K562 (cell line): ENCODE results near the gene MRPS6. TPM values are rescaled to one million over a fixed set of nuclear protein-coding genes. Genes with fewer than 3 reads are reported as not detected.

Experiments used
- BRF1 ChIP-seq: IDR thresholded peaks from 3 replicates; pipeline ENCODE4 v1.6.1; 2011; ENCODE audit warnings: borderline replicate concordance, mild to moderate bottlenecking; ENCODE audit not compliant: insufficient read length; ENCODE audit errors: extremely low read depth
- DMBX1 ChIP-seq: fragments of 250-450 bp; sonication (Bioruptor Pico); IDR thresholded peaks from 2 replicates; pipeline ENCODE4 v1.8.0; 2022; ENCODE audit warnings: inconsistent platforms, mild to moderate bottlenecking, moderate library complexity, borderline replicate concordance
- ELF2 ChIP-seq: fragments of 250-450 bp; sonication (Bioruptor Pico); IDR thresholded peaks from 2 replicates; pipeline ENCODE4 v1.5.0; 2021; ENCODE audit warnings: mild to moderate bottlenecking
- GATA2 ChIP-seq: sonication (generic); formaldehyde crosslinking; IDR thresholded peaks from 2 replicates; pipeline ENCODE4 v1.4.0; 2020; ENCODE audit warnings: mild to moderate bottlenecking, missing genetic modification reagents
- GTF2E2 ChIP-seq: fragments of 200-800 bp; sonication (Bioruptor generic); IDR thresholded peaks from 2 replicates; pipeline ENCODE4 v1.6.1; 2016; ENCODE audit warnings: missing genetic modification characterization, missing compliant biosample characterization
- KDM2B ChIP-seq: fragments of 250-450 bp; sonication (Bioruptor Pico); IDR thresholded peaks from 2 replicates; pipeline ENCODE4 v1.8.0; 2021; ENCODE audit warnings: mild to moderate bottlenecking, moderate library complexity
- LARP7 ChIP-seq: fragments of 450-650 bp; IDR thresholded peaks from 2 replicates; pipeline ENCODE4 v1.6.1; 2016
- NR2C1 ChIP-seq, 2 experiments: fragments of 450-650 bp; IDR thresholded peaks; 2 replicates each; pipeline ENCODE4 v1.6.1; 2017; ENCODE audit warnings: mild to moderate bottlenecking in 2 of 2, antibody characterized with exemption in 1 of 2, inconsistent platforms in 1 of 2, missing compliant biosample characterization in 1 of 2, missing genetic modification characterization in 1 of 2
- POLR2A ChIP-seq: fragments of 450-650 bp; conservative IDR thresholded peaks from 2 replicates; pipeline ENCODE4 v1.6.1; 2016
- SIN3B ChIP-seq: fragments of 450-650 bp; IDR thresholded peaks from 2 replicates; pipeline ENCODE4 v1.6.1; 2017; ENCODE audit warnings: low read depth, mild to moderate bottlenecking, moderate library complexity
- SIX5 ChIP-seq, 2 experiments: IDR thresholded peaks; 2 replicates each; pipeline ENCODE4 v1.6.1; 2011; ENCODE audit warnings: low read length in 2 of 2, borderline replicate concordance in 1 of 2, low read depth in 1 of 2, mild to moderate bottlenecking in 1 of 2, moderate library complexity in 1 of 2; ENCODE audit not compliant: insufficient read depth in 1 of 2
- SP1 ChIP-seq: sonication (generic); formaldehyde crosslinking; IDR thresholded peaks from 2 replicates; pipeline ENCODE4 v1.8.1; 2022; ENCODE audit warnings: mild to moderate bottlenecking, missing genetic modification reagents
- SRSF7 ChIP-seq: fragments of 200-400 bp; formaldehyde crosslinking; optimal IDR thresholded peaks from 2 replicates; pipeline ENCODE3; 2017; ENCODE audit warnings: mild to moderate bottlenecking, low read depth, low read length
- ZC3H11A ChIP-seq: IDR thresholded peaks from 2 replicates; pipeline ENCODE4 v1.6.1; 2012; ENCODE audit warnings: low read depth, low read length, improper control_type of control experiment
- ZNF232 ChIP-seq: sonication (generic); formaldehyde crosslinking; IDR thresholded peaks from 2 replicates; pipeline ENCODE4 v1.8.0; 2022; ENCODE audit warnings: mild to moderate bottlenecking, missing genetic modification reagents
- ZNF354B ChIP-seq: fragments of 250-450 bp; sonication (Bioruptor Pico); IDR thresholded peaks from 2 replicates; pipeline ENCODE4 v1.4.0; 2020
- ZNF551 ChIP-seq: fragments of 250-450 bp; sonication (Bioruptor Pico); IDR thresholded peaks from 2 replicates; pipeline ENCODE4 v1.5.0; 2021; ENCODE audit warnings: mild to moderate bottlenecking, moderate library complexity
- ZNF785 ChIP-seq: fragments of 250-450 bp; sonication (Bioruptor Pico); IDR thresholded peaks from 2 replicates; pipeline ENCODE4 v1.4.0; 2020; ENCODE audit warnings: mild to moderate bottlenecking
- ZNF79 ChIP-seq: fragments of 250-450 bp; sonication (Bioruptor Pico); IDR thresholded peaks from 2 replicates; pipeline ENCODE4 v1.4.0; 2020; ENCODE audit warnings: low read depth, mild to moderate bottlenecking, moderate library complexity
- ZSCAN32 ChIP-seq: fragments of 450-650 bp; formaldehyde crosslinking; IDR thresholded peaks from 2 replicates; pipeline ENCODE4 v1.4.0; 2020; ENCODE audit warnings: mild to moderate bottlenecking, moderate library complexity
- polyA plus RNA-seq, 8 experiments: library from polyadenylated mRNA; depleted of rRNA in 4 of 8; stranded (reverse) in 5 of 8; unstranded in 3 of 8; fragments of >200 nt; fragmentation: Nextera tagmentation in 2 of 8; fragmentation: Illumina TruSeq in 1 of 8; extraction: Ambion mirVana in 2 of 8; extraction: Trizol in 1 of 8; gene quantifications; 2 replicates each; pipeline versions ENCODE4 v1.2.1 to v1.2.3, GENCODE V29; 2011 to 2014; ENCODE audit warnings: inconsistent platforms in 1 of 8, missing spikeins in 1 of 8
- total RNA-seq, 7 experiments: library from RNA; depleted of rRNA in 6 of 7; stranded (reverse); fragments of >200 nt in 6 of 7; fragmentation: Illumina TruSeq in 2 of 7; extraction: Trizol in 2 of 7; gene quantifications; 2 replicates each; pipeline versions ENCODE4 v1.2.1 to v1.2.3, GENCODE V29; 2011 to 2021; ENCODE audit warnings: low replicate concordance in 1 of 7
- TF ChIP-seq, protein P1 (sequence below): fragments of 450-650 bp; IDR thresholded peaks from 2 replicates; pipeline ENCODE4 v1.6.1; 2017; ENCODE audit warnings: antibody characterized with exemption, mild to moderate bottlenecking
- TF ChIP-seq, protein P2 (sequence below): fragments of 450-650 bp; IDR thresholded peaks from 2 replicates; pipeline ENCODE4 v1.6.1; 2017; ENCODE audit warnings: mild to moderate bottlenecking, moderate library complexity
- TF ChIP-seq, protein P3 (sequence below): sonication (generic); formaldehyde crosslinking; IDR thresholded peaks from 2 replicates; pipeline ENCODE4 v1.8.1; 2022; ENCODE audit warnings: missing genetic modification reagents

Gene MRPS6
- total and polyA plus RNA-seq, 9 of the 15 experiments (the other 6 are each of a cell fraction or from before 2014, with no cell fraction given): 26.1 to 72.0 (median 39.3) TPM

DNA sequence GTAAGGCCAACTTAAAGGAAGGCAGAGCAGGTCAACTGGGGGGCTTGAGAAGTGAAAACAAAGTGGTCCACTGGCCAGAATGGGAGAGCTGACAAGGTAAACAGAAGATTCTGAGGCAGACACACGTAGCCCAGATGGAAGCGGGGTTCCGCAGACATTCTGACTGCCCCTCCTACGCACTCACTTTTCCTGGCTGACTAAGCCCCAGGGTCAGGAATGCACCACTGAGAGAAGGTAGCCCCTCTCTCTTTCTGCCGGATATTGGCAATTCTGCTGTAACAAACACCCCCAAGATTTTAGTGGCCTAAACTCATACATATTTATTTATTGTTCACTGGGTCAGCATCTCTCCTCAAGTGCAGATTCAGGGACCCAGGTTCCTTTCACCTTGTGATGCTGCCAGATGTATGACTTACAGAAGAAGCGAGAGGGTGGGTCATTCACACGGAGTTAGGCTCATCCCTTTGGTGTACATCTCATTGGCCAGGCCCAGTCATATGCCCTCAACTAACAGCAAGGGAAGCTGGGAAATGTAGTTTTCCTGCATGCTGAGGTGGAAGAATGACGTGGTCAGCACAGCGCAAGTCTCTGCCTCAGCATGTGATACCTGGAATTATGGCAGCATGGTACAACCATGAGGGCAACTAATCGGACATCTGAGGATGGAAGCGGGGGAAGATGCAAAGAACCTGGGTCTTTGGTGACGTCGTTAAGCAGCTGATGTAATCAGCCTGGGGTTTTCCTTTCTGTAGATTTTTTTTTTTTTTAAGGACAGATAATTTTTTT lies 43.4 kb upstream of the MRPS6 start (continued):
- TF ChIP-seq, protein P1, sequence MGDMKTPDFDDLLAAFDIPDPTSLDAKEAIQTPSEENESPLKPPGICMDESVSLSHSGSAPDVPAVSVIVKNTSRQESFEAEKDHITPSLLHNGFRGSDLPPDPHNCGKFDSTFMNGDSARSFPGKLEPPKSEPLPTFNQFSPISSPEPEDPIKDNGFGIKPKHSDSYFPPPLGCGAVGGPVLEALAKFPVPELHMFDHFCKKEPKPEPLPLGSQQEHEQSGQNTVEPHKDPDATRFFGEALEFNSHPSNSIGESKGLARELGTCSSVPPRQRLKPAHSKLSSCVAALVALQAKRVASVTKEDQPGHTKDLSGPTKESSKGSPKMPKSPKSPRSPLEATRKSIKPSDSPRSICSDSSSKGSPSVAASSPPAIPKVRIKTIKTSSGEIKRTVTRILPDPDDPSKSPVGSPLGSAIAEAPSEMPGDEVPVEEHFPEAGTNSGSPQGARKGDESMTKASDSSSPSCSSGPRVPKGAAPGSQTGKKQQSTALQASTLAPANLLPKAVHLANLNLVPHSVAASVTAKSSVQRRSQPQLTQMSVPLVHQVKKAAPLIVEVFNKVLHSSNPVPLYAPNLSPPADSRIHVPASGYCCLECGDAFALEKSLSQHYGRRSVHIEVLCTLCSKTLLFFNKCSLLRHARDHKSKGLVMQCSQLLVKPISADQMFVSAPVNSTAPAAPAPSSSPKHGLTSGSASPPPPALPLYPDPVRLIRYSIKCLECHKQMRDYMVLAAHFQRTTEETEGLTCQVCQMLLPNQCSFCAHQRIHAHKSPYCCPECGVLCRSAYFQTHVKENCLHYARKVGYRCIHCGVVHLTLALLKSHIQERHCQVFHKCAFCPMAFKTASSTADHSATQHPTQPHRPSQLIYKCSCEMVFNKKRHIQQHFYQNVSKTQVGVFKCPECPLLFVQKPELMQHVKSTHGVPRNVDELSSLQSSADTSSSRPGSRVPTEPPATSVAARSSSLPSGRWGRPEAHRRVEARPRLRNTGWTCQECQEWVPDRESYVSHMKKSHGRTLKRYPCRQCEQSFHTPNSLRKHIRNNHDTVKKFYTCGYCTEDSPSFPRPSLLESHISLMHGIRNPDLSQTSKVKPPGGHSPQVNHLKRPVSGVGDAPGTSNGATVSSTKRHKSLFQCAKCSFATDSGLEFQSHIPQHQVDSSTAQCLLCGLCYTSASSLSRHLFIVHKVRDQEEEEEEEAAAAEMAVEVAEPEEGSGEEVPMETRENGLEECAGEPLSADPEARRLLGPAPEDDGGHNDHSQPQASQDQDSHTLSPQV: no peak
- TF ChIP-seq ZSCAN32 (CRISPR knock-in tag): no peak
- TF ChIP-seq LARP7: no peak; the same call in 1 of the 2 replicates
- no peak for TF ChIP-seq ZNF232 (CRISPR knock-in tag)
- no peak for TF ChIP-seq ZNF79 (CRISPR knock-in tag)
- no peak for TF ChIP-seq POLR2A
- TF ChIP-seq ZNF551 (CRISPR knock-in tag): no peak
- TF ChIP-seq, protein P2, sequence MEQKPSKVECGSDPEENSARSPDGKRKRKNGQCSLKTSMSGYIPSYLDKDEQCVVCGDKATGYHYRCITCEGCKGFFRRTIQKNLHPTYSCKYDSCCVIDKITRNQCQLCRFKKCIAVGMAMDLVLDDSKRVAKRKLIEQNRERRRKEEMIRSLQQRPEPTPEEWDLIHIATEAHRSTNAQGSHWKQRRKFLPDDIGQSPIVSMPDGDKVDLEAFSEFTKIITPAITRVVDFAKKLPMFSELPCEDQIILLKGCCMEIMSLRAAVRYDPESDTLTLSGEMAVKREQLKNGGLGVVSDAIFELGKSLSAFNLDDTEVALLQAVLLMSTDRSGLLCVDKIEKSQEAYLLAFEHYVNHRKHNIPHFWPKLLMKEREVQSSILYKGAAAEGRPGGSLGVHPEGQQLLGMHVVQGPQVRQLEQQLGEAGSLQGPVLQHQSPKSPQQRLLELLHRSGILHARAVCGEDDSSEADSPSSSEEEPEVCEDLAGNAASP: no peak
- no peak for TF ChIP-seq BRF1
- no peak for TF ChIP-seq KDM2B
- TF ChIP-seq ZNF785 (CRISPR knock-in tag): no peak
- TF ChIP-seq GTF2E2 (tag): no peak
- TF ChIP-seq, protein P3, sequence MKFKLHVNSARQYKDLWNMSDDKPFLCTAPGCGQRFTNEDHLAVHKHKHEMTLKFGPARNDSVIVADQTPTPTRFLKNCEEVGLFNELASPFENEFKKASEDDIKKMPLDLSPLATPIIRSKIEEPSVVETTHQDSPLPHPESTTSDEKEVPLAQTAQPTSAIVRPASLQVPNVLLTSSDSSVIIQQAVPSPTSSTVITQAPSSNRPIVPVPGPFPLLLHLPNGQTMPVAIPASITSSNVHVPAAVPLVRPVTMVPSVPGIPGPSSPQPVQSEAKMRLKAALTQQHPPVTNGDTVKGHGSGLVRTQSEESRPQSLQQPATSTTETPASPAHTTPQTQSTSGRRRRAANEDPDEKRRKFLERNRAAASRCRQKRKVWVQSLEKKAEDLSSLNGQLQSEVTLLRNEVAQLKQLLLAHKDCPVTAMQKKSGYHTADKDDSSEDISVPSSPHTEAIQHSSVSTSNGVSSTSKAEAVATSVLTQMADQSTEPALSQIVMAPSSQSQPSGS (CRISPR knock-in tag): no peak
- TF ChIP-seq ZC3H11A: no peak
- no peak for TF ChIP-seq SP1 (CRISPR knock-in tag)
- no peak for TF ChIP-seq GATA2 (CRISPR knock-in tag)
- no peak for TF ChIP-seq SRSF7
- peak; percentile 40; the same call in 1 of the 2 replicates for TF ChIP-seq DMBX1
- TF ChIP-seq NR2C1 (IDR thresholded peaks at IDR 0.05): no peak; the same call in 1 of the 2 replicates
- peak; percentile 84 for TF ChIP-seq NR2C1 (tag; IDR thresholded peaks at IDR 0.05)
- no peak for TF ChIP-seq ELF2 (CRISPR knock-in tag)
- no peak for TF ChIP-seq ZNF354B (CRISPR knock-in tag)
- peak; percentile 89 to 94 for TF ChIP-seq SIX5 (IDR thresholded peaks at IDR 0.05; ENCODE audit: borderline replicate concordance in 1 of 2, insufficient read depth in 1 of 2, low read depth in 1 of 2, low read length in 2 of 2)
- TF ChIP-seq SIN3B: no peak
